Thyroid gland (tissue), 4 donors: ENCODE data around the gene SEMA4A.

ENCODE experiments used
- POLR2A ChIP-seq, 2 donors: fragments of 450-650 bp; IDR thresholded peaks; one replicate each; pipeline ENCODE4 v1.6.1; 2017; ENCODE audit warnings: antibody characterized with exemption in 2 of 2, mild to moderate bottlenecking in 2 of 2, moderate library complexity in 1 of 2
- TF ChIP-seq, protein P1 (sequence below), 6 experiments: fragments of 200-600 bp in 3 of 6; fragments of 450-650 bp in 3 of 6; sonication (generic) in 3 of 6; IDR thresholded peaks; one replicate each; pipeline ENCODE4 v1.5.1; 2016 to 2019; ENCODE audit warnings: antibody characterized with exemption in 6 of 6, mild to moderate bottlenecking in 2 of 6, inconsistent platforms in 1 of 6, moderate library complexity in 1 of 6

- TF ChIP-seq, protein P1, sequence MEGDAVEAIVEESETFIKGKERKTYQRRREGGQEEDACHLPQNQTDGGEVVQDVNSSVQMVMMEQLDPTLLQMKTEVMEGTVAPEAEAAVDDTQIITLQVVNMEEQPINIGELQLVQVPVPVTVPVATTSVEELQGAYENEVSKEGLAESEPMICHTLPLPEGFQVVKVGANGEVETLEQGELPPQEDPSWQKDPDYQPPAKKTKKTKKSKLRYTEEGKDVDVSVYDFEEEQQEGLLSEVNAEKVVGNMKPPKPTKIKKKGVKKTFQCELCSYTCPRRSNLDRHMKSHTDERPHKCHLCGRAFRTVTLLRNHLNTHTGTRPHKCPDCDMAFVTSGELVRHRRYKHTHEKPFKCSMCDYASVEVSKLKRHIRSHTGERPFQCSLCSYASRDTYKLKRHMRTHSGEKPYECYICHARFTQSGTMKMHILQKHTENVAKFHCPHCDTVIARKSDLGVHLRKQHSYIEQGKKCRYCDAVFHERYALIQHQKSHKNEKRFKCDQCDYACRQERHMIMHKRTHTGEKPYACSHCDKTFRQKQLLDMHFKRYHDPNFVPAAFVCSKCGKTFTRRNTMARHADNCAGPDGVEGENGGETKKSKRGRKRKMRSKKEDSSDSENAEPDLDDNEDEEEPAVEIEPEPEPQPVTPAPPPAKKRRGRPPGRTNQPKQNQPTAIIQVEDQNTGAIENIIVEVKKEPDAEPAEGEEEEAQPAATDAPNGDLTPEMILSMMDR (IDR thresholded peaks at IDR 0.05): no peak
- TF ChIP-seq POLR2A (IDR thresholded peaks at IDR 0.05): no peak
Observed at GRCh38 chr1:156120318-156120717, 33.1 kb upstream of the SEMA4A start.
